Measurements from ENCODE around the gene DNAH12. TPM values are rescaled to one million over a fixed set of nuclear protein-coding genes. Genes with fewer than 3 reads are reported as not detected.

The DNAH12 gene
- total RNA-seq, 2 experiments from 2014 or later: 0.19 TPM; not detected in 1

DNA sequence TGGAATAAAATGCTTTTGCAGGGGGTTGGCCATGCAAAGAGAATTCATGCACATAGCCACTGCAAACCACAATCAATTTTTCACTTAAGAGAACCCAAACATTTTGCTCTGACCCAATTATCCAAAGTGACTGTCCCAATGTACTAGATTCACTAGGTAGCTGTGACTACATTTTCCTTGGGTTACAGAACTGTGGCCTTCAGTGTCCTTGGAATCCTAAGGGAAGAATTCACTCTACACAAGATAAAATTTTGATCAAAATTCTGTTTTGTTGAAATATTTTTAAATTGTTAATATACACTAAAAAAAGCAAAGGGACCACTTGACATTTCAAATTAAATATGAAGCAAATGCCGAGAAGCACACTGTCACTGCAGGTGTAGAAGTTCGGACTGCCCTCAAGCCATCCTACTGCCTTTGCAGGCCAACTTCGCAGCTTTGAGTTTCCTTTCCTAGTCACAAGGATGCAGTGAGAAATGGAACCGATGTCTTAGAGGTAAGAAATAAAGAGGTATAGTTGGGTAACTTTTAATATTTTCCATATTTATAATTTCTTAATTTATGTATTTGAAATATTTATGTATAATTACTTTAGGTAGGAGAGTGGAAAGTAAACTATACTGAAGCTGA, 251.1 kb downstream of the DNAH12 start:
- H3K4me3 Mint-ChIP-seq: no peak overlapping the region
- no peaks in the 10 kb centered on the region for H3K4me1 Mint-ChIP-seq (ENCODE audit: low read depth)
- H3K27ac Mint-ChIP-seq: no peak overlapping the region
- TF ChIP-seq, protein P1, sequence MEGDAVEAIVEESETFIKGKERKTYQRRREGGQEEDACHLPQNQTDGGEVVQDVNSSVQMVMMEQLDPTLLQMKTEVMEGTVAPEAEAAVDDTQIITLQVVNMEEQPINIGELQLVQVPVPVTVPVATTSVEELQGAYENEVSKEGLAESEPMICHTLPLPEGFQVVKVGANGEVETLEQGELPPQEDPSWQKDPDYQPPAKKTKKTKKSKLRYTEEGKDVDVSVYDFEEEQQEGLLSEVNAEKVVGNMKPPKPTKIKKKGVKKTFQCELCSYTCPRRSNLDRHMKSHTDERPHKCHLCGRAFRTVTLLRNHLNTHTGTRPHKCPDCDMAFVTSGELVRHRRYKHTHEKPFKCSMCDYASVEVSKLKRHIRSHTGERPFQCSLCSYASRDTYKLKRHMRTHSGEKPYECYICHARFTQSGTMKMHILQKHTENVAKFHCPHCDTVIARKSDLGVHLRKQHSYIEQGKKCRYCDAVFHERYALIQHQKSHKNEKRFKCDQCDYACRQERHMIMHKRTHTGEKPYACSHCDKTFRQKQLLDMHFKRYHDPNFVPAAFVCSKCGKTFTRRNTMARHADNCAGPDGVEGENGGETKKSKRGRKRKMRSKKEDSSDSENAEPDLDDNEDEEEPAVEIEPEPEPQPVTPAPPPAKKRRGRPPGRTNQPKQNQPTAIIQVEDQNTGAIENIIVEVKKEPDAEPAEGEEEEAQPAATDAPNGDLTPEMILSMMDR (IDR thresholded peaks at IDR 0.05): no peak
- H3K4me3 ChIP-seq (ENCODE audit: low read length): no peak overlapping the region
- DNase-seq (no peak), ATAC-seq (ENCODE audit: poor library complexity) (no peak)
- no peak overlapping the region for H3K27ac ChIP-seq (ENCODE audit: low read depth in 1 of 2, low read length in 2 of 2)
- no peaks in the 10 kb centered on the region for H3K36me3 ChIP-seq (ENCODE audit: insufficient read depth, low read length)
- ChIA-PET CTCF (no interaction called here), POLR2A (no interaction called here)
- peaks cover 29% of the 10 kb centered on the region for H3K27me3 Mint-ChIP-seq
- H3K27me3 ChIP-seq (ENCODE audit: control insufficient read depth in 1 of 2, insufficient read depth in 2 of 2, low read length in 2 of 2): peaks cover 0 to 8% of the 10 kb centered on the region in 2 experiments
- no peaks in the 10 kb centered on the region for H3K9me3 Mint-ChIP-seq
- H3K9me3 ChIP-seq (ENCODE audit: control insufficient read depth in 1 of 2, insufficient read depth in 1 of 2, low read length in 2 of 2): no peaks in the 10 kb centered on the region
- no peaks in the 10 kb centered on the region for H3K36me3 Mint-ChIP-seq (ENCODE audit: low read depth)
- intact Hi-C loops (cut with DNase I, micrococcal nuclease): no loop called here
- no peaks in the 10 kb centered on the region for H3K4me1 ChIP-seq (ENCODE audit: insufficient read depth, low read length)

DNA sequence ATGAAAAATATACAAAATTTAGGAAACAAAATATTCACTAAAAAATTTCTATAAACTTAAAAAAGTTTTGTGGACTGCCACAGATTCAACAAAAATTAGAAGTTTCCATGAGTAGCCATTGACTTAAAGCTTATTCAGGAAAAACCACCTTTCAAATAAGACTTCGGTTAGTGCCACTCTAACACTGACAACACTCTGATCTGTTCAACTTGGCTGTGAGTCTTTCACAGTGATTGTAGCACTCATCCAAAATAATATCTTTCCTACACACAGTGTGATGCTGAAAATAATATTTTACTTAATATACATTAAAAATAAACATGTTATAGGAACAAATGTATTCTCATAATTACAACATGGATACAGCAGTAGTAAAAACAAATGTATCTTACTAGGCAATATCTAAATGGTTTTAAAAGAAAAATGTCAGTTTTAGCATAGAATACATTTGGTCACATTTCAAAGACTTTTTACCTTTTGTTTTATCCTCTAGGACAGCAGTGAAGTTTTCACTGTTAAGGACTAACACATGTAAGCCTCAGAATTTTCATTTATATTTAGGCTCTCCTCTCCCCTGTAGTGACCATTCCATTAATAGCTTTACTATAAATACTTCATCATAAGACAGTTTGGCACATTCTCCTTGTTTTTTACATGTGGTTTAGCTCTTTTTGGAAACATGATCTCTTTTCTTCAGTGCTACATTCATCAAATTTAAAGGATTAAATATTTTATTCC, 251.8 kb downstream of the DNAH12 start, which contains the start of gene ASB14:
Gene ASB14, minus strand, starts transcription at position 527 of the 738 bp plus-strand sequence. CDS start 652 bp downstream, outside the sequence.
- no peaks in the 10 kb centered on the region for H3K9me3 Mint-ChIP-seq

DNA sequence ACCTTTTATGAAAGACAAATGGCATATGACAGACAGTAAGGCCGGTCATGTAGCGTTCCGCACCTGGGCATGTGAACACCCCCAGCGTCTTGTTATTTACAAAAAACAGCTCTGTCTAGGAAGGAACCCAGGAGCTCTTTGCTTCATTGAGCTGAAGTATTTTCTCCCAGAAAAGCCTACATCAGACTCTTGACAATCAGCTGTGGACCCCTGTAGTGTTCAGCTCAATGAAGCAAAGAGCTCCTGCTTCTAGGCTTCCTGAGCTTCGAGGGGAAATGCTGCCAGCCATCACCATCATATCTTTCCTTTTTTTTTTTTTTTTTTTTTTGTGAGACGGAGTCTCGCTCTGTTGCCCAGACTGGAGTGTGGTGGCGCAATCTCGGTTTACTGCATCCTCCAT, 255.7 kb downstream of the DNAH12 start:
- intact Hi-C loops (cut with DNase I, micrococcal nuclease): no loop called here
- H3K27ac ChIP-seq (ENCODE audit: low read depth in 1 of 2, low read length in 2 of 2): no peak overlapping the region
- no peaks in the 10 kb centered on the region for H3K36me3 ChIP-seq (ENCODE audit: insufficient read depth, low read length)
- H3K4me3 Mint-ChIP-seq: no peak overlapping the region
- no peaks in the 10 kb centered on the region for H3K9me3 Mint-ChIP-seq
- no peaks in the 10 kb centered on the region for H3K4me1 ChIP-seq (ENCODE audit: insufficient read depth, low read length)
- ChIA-PET POLR2A (no interaction called here), CTCF (no interaction called here)
- H3K4me1 Mint-ChIP-seq (ENCODE audit: low read depth): no peaks in the 10 kb centered on the region
- H3K27ac Mint-ChIP-seq: no peak overlapping the region
- H3K27me3 ChIP-seq (ENCODE audit: control insufficient read depth in 1 of 2, insufficient read depth in 2 of 2, low read length in 2 of 2): peaks cover 0 to 3% of the 10 kb centered on the region in 2 experiments
- peaks cover 0 to 4% of the 10 kb centered on the region in 2 experiments for H3K9me3 ChIP-seq (ENCODE audit: control insufficient read depth in 1 of 2, insufficient read depth in 1 of 2, low read length in 2 of 2)
- H3K4me3 ChIP-seq (ENCODE audit: low read length): no peak overlapping the region
- no peak for ATAC-seq (ENCODE audit: poor library complexity)
- peaks cover 11% of the 10 kb centered on the region for H3K27me3 Mint-ChIP-seq
- DNase-seq: no peak
- no peaks in the 10 kb centered on the region for H3K36me3 Mint-ChIP-seq (ENCODE audit: low read depth)
- TF ChIP-seq, protein P1 (IDR thresholded peaks at IDR 0.05): no peak

More for the DNA sequence above, 251.8 kb downstream of the DNAH12 start, which contains the start of gene ASB14:
- TF ChIP-seq, protein P1 (IDR thresholded peaks at IDR 0.05): no peak
- H3K27ac ChIP-seq (ENCODE audit: low read depth in 1 of 2, low read length in 2 of 2): no peak within 1 kb of the TSS
- Mint-ChIP-seq H3K27ac (no peak within 1 kb of the TSS), H3K27me3 (peaks cover 29% of the 10 kb centered on the region), H3K4me1 (ENCODE audit: low read depth) (no peaks in the 10 kb centered on the region), H3K4me3 (no peak within 1 kb of the TSS), H3K36me3 (ENCODE audit: low read depth) (no peaks in the 10 kb centered on the region)
- CTCF ChIA-PET: no interaction called here
- no peak for DNase-seq
- POLR2A ChIA-PET: no interaction called here
- H3K27me3 ChIP-seq (ENCODE audit: control insufficient read depth in 1 of 2, insufficient read depth in 2 of 2, low read length in 2 of 2): peaks cover 0 to 8% of the 10 kb centered on the region in 2 experiments
- no peaks in the 10 kb centered on the region for H3K36me3 ChIP-seq (ENCODE audit: insufficient read depth, low read length)
- H3K4me1 ChIP-seq (ENCODE audit: insufficient read depth, low read length): no peaks in the 10 kb centered on the region
- ATAC-seq (ENCODE audit: poor library complexity): no peak
- intact Hi-C loops (cut with DNase I, micrococcal nuclease): no loop called here
- H3K4me3 ChIP-seq (ENCODE audit: low read length): no peak within 1 kb of the TSS
- H3K9me3 ChIP-seq (ENCODE audit: control insufficient read depth in 1 of 2, insufficient read depth in 1 of 2, low read length in 2 of 2): peaks cover 0 to under 1% of the 10 kb centered on the region in 2 experiments
